Activated T-cell treated with anti-CD3 and anti-CD28 coated beads for 48 hours (primary cell): ENCODE measurements around the gene IL36G.

Source experiments
- DNase-seq: peaks from one replicate; pipeline ENCODE4 v3.0.0-alpha.2; 2020; ENCODE audit warnings: low read depth

The IL36G gene

GRCh38 chr2:112972423-112973086 lies 5.3 kb upstream of the IL36G start:
- DNase-seq, result no peak

- no peak for DNase-seq
Observed at GRCh38 chr2:112973156-112973555, 4.7 kb upstream of the IL36G start.

- DNase-seq, result no peak
Observed at GRCh38 chr2:112979731-112980130, 1.9 kb downstream of the IL36G start.

- DNase-seq, result no peak
Observed at GRCh38 chr2:112980537-112980936, 2.7 kb downstream of the IL36G start.

- DNase-seq, result no peak
Observed at GRCh38 chr2:112985090-112985489, 7.3 kb downstream of the IL36G start.

- DNase-seq, result no peak
Observed at GRCh38 chr2:112989611-112990010, 11.8 kb downstream of the IL36G start.

- no peak for DNase-seq
Observed at GRCh38 chr2:112993831-112994230, 16.0 kb downstream of the IL36G start.

GRCh38 chr2:112994648-112995047 lies 16.8 kb downstream of the IL36G start:
- no peak for DNase-seq

- no peak for DNase-seq
Observed at GRCh38 chr2:112995346-112995920, 17.6 kb downstream of the IL36G start.

GRCh38 chr2:112996635-112997034 lies 18.8 kb downstream of the IL36G start:
- peak; percentile 34 for DNase-seq

GRCh38 chr2:112997151-112997550 lies 19.3 kb downstream of the IL36G start:
- no peak for DNase-seq

- no peak for DNase-seq
Observed at GRCh38 chr2:113000436-113000835, 22.6 kb downstream of the IL36G start.

GRCh38 chr2:113002677-113003076 lies 24.9 kb downstream of the IL36G start:
- no peak for DNase-seq

GRCh38 chr2:113005030-113005509 lies 27.3 kb downstream of the IL36G start, which contains the start of gene IL36A:
IL36A (plus strand) TSS chr2:113005459; CDS start chr2:113005872, 413 bp downstream.
- DNase-seq, result no peak

- no peak for DNase-seq
Observed at GRCh38 chr2:113007250-113007649, 29.4 kb downstream of the IL36G start.

- DNase-seq, result no peak
Observed at GRCh38 chr2:113009622-113010021, 31.8 kb downstream of the IL36G start.

- no peak for DNase-seq
Observed at GRCh38 chr2:113010088-113010487, 32.3 kb downstream of the IL36G start.

- no peak for DNase-seq
Observed at GRCh38 chr2:113011108-113011507, 33.3 kb downstream of the IL36G start.

- no peak for DNase-seq
Observed at GRCh38 chr2:113012436-113013335, 34.9 kb downstream of the IL36G start.

GRCh38 chr2:113013336-113013661 lies 35.5 kb downstream of the IL36G start:
- no peak for DNase-seq

- DNase-seq, result no peak
Observed at GRCh38 chr2:113014067-113014466, 36.3 kb downstream of the IL36G start.

- no peak for DNase-seq
Observed at GRCh38 chr2:113015042-113015441, 37.2 kb downstream of the IL36G start.

GRCh38 chr2:113015655-113016054 lies 37.8 kb downstream of the IL36G start:
- no peak for DNase-seq
